ENCODE data around the gene NPY. TPM values are rescaled to one million over a fixed set of nuclear protein-coding genes. Genes with fewer than 3 reads are reported as not detected.

NPY gene
- total and polyA plus RNA-seq, 9 of the 15 experiments (the other 6 are each of a cell fraction or from before 2014, with no cell fraction given) = not detected

- no peak for TF ChIP-seq ZBTB12 (CRISPR knock-in tag; IDR thresholded peaks at IDR 0.05)
- TF ChIP-seq EGR1 (conservative IDR thresholded peaks at IDR 0.05) = no peak
- no peak for TF ChIP-seq PURB (CRISPR knock-in tag; IDR thresholded peaks at IDR 0.05; ENCODE audit: low read depth)
These were observed 23.3 kb downstream of the NPY start (continued) for GRCh38 chr7:24307326-24307725.

DNA sequence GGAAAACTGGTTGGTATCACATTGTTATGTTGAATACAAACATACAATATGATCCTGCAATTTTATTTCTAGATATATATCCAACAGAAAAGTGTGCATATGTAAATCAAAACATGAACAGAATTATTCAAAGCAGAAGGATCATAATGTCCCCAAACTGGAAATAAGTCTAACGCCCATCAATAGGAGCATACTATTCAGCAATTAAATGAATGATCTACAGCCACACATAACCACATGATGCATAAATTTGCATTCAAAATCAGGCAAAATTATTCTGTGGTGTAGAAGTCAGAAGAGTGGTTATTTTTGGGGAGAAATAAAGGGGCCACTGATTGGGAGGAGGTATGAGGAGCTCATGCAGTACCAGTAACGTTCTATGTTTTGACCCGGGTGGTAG is 28.6 kb downstream of the NPY start:
- Histone ChIP-seq H3K4me1 (replicated peaks in 1 of 2; ENCODE audit: control insufficient read depth in 2 of 2, insufficient read depth in 2 of 2, low read length in 2 of 2) (no peaks in the 10 kb centered on the region), H3K9ac (ENCODE audit: insufficient read depth in 1 of 2, low read depth in 2 of 2, low read length in 2 of 2) (no peak overlapping the region), H3K9me1 (ENCODE audit: control insufficient read depth, insufficient read depth, low read length) (no peaks in the 10 kb centered on the region), H4K20me1 (replicated peaks; ENCODE audit: control insufficient read depth, insufficient read depth, low read length) (no peaks in the 10 kb centered on the region), H3K4me2 (ENCODE audit: insufficient read depth, low read length) (no peak overlapping the region), H3K79me2 (ENCODE audit: control insufficient read depth, insufficient read depth, low read length) (no peaks in the 10 kb centered on the region), H2AFZ (ENCODE audit: low read depth, low read length) (no peak overlapping the region), H3K4me3 (no peak overlapping the region), H3K9me3 (replicated peaks; ENCODE audit: control insufficient read depth, insufficient read depth, low read depth, low read length) (no peaks in the 10 kb centered on the region), H3K27me3 (ENCODE audit: control insufficient read depth in 2 of 2, insufficient read depth in 2 of 2, low read length in 2 of 2) (peaks cover 0 to 8% of the 10 kb centered on the region in 2 experiments; a peak in 1 of 5 replicates), H3K36me3 (ENCODE audit: control insufficient read depth, insufficient read depth, low read length) (no peaks in the 10 kb centered on the region), H3K27ac (ENCODE audit: extremely low read depth, low read depth, low read length) (no peak overlapping the region)
- CTCF ChIA-PET (ENCODE audit: low intra/inter-chr PET ratio) = no interaction called here
- BruUV-seq (replicated peaks) = no TSS peak
- 0% methylated on average over 3 of the region's 3 CpGs for WGBS (ENCODE audit: insufficient coverage, low coverage, missing lambda C conversion rate)
- intact Hi-C loops (cut with micrococcal nuclease) = loop anchor here (10.0 kb wide), 1 partner anchor 272 kb away; no protein-coding TSS in a partner anchor
- POLR2A ChIA-PET = no interaction called here
- no peak for DNase-seq (ENCODE audit: extremely low read depth in 1 of 4, low spot score in 3 of 4)
- FAIRE-seq = no peak
- in situ Hi-C loops (cut with MboI) = loop anchor here (10.0 kb wide), 1 partner anchor 782 kb away; no protein-coding TSS in a partner anchor
- ATAC-seq = no peak
- no peak for TF ChIP-seq PPARD (CRISPR knock-in tag; IDR thresholded peaks at IDR 0.05)
- TF ChIP-seq ZNF584 (CRISPR knock-in tag; IDR thresholded peaks at IDR 0.05; ENCODE audit: low read depth) = no peak
- no peak for TF ChIP-seq NCOR1 (IDR thresholded peaks at IDR 0.05)
- TF ChIP-seq ARID1B (IDR thresholded peaks at IDR 0.05) = no peak
- TF ChIP-seq RBM15 (IDR thresholded peaks at IDR 0.05; ENCODE audit: insufficient read depth, low read length) = no peak
- no peak for TF ChIP-seq PML (IDR thresholded peaks at IDR 0.05; ENCODE audit: low read length)
- TF ChIP-seq, protein P1, sequence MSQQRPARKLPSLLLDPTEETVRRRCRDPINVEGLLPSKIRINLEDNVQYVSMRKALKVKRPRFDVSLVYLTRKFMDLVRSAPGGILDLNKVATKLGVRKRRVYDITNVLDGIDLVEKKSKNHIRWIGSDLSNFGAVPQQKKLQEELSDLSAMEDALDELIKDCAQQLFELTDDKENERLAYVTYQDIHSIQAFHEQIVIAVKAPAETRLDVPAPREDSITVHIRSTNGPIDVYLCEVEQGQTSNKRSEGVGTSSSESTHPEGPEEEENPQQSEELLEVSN (IDR thresholded peaks at IDR 0.05; ENCODE audit: borderline replicate concordance in 1 of 2, extremely low read depth in 1 of 2, insufficient read depth in 1 of 2, insufficient read length in 1 of 2, low read depth in 1 of 2, low read length in 1 of 2, poor library complexity in 1 of 2, severe bottlenecking in 1 of 2) = no peak
- TF ChIP-seq, protein P2, sequence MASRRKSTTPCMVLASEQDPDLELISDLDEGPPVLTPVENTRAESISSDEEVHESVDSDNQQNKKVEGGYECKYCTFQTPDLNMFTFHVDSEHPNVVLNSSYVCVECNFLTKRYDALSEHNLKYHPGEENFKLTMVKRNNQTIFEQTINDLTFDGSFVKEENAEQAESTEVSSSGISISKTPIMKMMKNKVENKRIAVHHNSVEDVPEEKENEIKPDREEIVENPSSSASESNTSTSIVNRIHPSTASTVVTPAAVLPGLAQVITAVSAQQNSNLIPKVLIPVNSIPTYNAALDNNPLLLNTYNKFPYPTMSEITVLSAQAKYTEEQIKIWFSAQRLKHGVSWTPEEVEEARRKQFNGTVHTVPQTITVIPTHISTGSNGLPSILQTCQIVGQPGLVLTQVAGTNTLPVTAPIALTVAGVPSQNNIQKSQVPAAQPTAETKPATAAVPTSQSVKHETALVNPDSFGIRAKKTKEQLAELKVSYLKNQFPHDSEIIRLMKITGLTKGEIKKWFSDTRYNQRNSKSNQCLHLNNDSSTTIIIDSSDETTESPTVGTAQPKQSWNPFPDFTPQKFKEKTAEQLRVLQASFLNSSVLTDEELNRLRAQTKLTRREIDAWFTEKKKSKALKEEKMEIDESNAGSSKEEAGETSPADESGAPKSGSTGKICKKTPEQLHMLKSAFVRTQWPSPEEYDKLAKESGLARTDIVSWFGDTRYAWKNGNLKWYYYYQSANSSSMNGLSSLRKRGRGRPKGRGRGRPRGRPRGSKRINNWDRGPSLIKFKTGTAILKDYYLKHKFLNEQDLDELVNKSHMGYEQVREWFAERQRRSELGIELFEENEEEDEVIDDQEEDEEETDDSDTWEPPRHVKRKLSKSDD (conservative IDR thresholded peaks at IDR 0.05; ENCODE audit: low read length) = no peak
- TF ChIP-seq ZNF280A (IDR thresholded peaks at IDR 0.05; ENCODE audit: low read depth, partially characterized antibody) = no peak
- TF ChIP-seq ZNF830 (CRISPR knock-in tag; IDR thresholded peaks at IDR 0.05) = no peak
- no peak for TF ChIP-seq ZNF436 (CRISPR knock-in tag; IDR thresholded peaks at IDR 0.05)

All from K562 (cell line).